ENCODE results near the gene NAA40. TPM values are rescaled to one million over a fixed set of nuclear protein-coding genes. Genes with fewer than 3 reads are reported as not detected.
A peak's percentile ranks its signal among the peaks of the same experiment; 100 is the strongest.

The NAA40 gene
- total and polyA plus RNA-seq, 8 donors: 6.8 to 25.7 (median 13.9) TPM

GRCh38 chr11:63978551-63979239 is 39.9 kb downstream of the NAA40 start:
- H3K4me3 ChIP-seq: no peak overlapping the region
- H3K27ac ChIP-seq: no peak overlapping the region
- H3K36me3 ChIP-seq: no peaks in the 10 kb centered on the region
- no peaks in the 10 kb centered on the region for H3K9me3 ChIP-seq
- no peak for DNase-seq
- no peak for ATAC-seq
- TF ChIP-seq, protein P1, sequence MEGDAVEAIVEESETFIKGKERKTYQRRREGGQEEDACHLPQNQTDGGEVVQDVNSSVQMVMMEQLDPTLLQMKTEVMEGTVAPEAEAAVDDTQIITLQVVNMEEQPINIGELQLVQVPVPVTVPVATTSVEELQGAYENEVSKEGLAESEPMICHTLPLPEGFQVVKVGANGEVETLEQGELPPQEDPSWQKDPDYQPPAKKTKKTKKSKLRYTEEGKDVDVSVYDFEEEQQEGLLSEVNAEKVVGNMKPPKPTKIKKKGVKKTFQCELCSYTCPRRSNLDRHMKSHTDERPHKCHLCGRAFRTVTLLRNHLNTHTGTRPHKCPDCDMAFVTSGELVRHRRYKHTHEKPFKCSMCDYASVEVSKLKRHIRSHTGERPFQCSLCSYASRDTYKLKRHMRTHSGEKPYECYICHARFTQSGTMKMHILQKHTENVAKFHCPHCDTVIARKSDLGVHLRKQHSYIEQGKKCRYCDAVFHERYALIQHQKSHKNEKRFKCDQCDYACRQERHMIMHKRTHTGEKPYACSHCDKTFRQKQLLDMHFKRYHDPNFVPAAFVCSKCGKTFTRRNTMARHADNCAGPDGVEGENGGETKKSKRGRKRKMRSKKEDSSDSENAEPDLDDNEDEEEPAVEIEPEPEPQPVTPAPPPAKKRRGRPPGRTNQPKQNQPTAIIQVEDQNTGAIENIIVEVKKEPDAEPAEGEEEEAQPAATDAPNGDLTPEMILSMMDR (IDR thresholded peaks at IDR 0.05): no peak
- WGBS, 2 donors: 72 to 73% methylated on average over 10 of the region's 10 CpGs
- no peaks in the 10 kb centered on the region for H3K27me3 ChIP-seq
- FAIRE-seq: no peak
- peaks cover 0 to 13% (median 11%) of the 10 kb centered on the region in 3 donors for H3K4me1 ChIP-seq
- intact Hi-C loops (cut with DNase I): no loop called here

DNA sequence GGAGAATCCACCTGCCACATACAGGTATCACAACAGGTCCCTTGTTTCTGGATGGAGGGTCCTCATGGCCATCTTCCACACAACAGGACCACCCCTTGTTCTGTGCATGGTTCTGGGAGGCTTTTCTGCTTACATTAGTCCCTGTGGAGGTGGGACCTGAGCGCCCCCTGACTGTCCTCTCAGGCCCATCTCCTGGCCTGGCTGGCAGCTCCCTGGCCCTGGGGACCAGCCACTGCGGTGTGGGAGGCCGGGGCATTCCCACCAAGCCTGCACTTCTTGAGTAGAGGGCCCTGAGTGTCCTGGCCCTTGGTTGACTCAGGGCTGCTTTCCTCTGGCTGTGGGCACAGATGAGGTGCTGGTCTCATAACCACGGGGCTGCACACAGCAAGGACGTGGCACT is 40.6 kb downstream of the NAA40 start:
- 92 to 93% methylated on average over 5 of the region's 5 CpGs for WGBS, 2 donors
- ATAC-seq (no peak), FAIRE-seq (no peak), DNase-seq (no peak)
- no peaks in the 10 kb centered on the region for H3K27me3 ChIP-seq
- no peaks in the 10 kb centered on the region for H3K9me3 ChIP-seq
- H3K36me3 ChIP-seq: no peaks in the 10 kb centered on the region
- intact Hi-C loops (cut with DNase I): no loop called here
- no peak overlapping the region for H3K4me3 ChIP-seq
- TF ChIP-seq, protein P1 (IDR thresholded peaks at IDR 0.05): no peak
- H3K4me1 ChIP-seq: peaks cover 0 to 13% (median 11%) of the 10 kb centered on the region in 3 donors
- H3K27ac ChIP-seq: no peak overlapping the region

- peak in 1 of 6 donors; percentile 64 for DNase-seq
- no peaks in the 10 kb centered on the region for H3K27me3 ChIP-seq
- intact Hi-C loops (cut with DNase I): no loop called here
- ATAC-seq: peak; percentile 18 to 62 (median 52)
- H3K27ac ChIP-seq: peak overlapping the region; percentile 72 to 80 (median 76)
- peaks cover 7 to 13% (median 9%) of the 10 kb centered on the region in 3 donors for H3K4me1 ChIP-seq
- no peak for FAIRE-seq
- TF ChIP-seq, protein P1 (IDR thresholded peaks at IDR 0.05): no peak
- H3K36me3 ChIP-seq: peaks cover 0 to 12% (median 0%) of the 10 kb centered on the region in 3 donors
- H3K9me3 ChIP-seq: no peaks in the 10 kb centered on the region
- H3K4me3 ChIP-seq: peak overlapping the region; percentile 96 to 100 (median 99)
- WGBS, 2 donors: 1% methylated on average over 18 of the region's 18 CpGs
Measured at GRCh38 chr11:63985812-63986155, 47.0 kb downstream of the NAA40 start.

DNA sequence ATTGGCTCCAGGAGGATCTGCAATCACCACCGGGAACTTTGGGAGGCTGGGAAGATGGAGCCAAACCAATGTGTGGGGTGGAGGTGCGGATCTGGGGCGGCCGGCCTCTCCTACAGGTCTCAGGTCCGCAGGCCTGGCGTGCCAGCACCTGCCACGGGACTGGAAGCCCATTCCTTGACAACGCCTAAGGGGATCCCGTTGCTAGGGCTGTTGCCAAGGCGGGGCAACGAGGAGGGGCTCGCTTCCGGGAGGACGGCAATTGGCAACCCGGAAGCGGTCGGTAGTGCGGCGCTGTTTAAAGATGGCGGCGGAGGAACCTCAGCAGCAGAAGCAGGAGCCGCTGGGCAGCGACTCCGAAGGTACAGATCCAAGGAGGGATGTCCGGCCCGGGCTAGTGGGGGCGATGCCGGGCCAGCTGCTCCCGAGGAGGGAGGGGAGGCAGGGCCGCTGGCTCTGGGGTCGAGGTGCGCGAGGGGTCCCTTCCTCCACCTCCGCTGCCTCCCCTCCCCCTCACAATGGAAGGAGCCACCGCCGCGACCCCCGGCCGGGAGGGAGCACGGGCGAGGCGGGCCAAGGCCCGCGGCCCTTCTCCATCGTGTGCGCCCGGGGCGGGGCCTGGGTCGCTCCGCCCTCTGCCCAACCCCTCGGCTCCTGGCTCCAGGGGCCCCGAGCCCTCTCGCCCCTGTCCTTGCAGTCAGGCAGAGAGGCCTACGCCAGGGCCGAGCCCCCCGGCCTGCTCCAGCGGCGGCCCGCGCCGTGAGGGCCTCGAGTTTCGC is 47.5 kb downstream of the NAA40 start, which contains the start of gene OTUB1:
Gene OTUB1, plus strand, starts transcription at position 283 of the 776 bp plus-strand sequence. Its CDS starts 19 bp downstream, at position 302.
- H3K4me3 ChIP-seq: peak within 1 kb of the TSS; percentile 96 to 100 (median 99)
- peak within 1 kb of the TSS; percentile 72 to 80 (median 76) for H3K27ac ChIP-seq
- H3K36me3 ChIP-seq: peaks cover 0 to 12% (median 0%) of the 10 kb centered on the region in 3 donors
- 0 to 1% methylated on average over 45 to 63 of the region's 63 CpGs for WGBS, 2 donors
- H3K9me3 ChIP-seq: no peaks in the 10 kb centered on the region
- TF ChIP-seq, protein P1 (IDR thresholded peaks at IDR 0.05): no peak
- intact Hi-C loops (cut with DNase I): no loop called here
- ATAC-seq (peak; percentile 95 to 97 (median 96)), FAIRE-seq (no peak), DNase-seq (peak; percentile 86 to 95 (median 90))
- H3K4me1 ChIP-seq: peaks cover 7 to 13% (median 9%) of the 10 kb centered on the region in 3 donors
- no peaks in the 10 kb centered on the region for H3K27me3 ChIP-seq
